Lung (tissue), 12 donors: ENCODE measurements around the gene DEFB108B. TPM values are rescaled to one million over a fixed set of nuclear protein-coding genes. Genes with fewer than 3 reads are reported as not detected.
"Not testable (repeated sequence)": the region's sequence is repeated elsewhere in the genome, so short reads cannot be mapped to it uniquely, and the experiment has no call there.

Source experiments
- ATAC-seq: fragments of 200-7000 bp; cut with Tn5 transposase; one replicate; pipeline ENCODE4 v1.9.1; 2020; ENCODE audit warnings: moderate number of reproducible peaks; ENCODE audit not compliant: insufficient read depth, low FRiP score
- DNase-seq, 3 donors: peaks; one replicate each; pipeline ENCODE4 v3.0.0-alpha.2; 2013 to 2017
- H3K27ac ChIP-seq, 2 donors: one replicate each; pipeline ENCODE4 v1.5.1; 2013; ENCODE audit warnings: mild to moderate bottlenecking in 2 of 2, moderate library complexity in 2 of 2, control low read depth in 1 of 2, inconsistent platforms in 1 of 2, low read depth in 1 of 2, low read length in 1 of 2
- H3K27me3 ChIP-seq, 3 donors: one replicate each; pipeline ENCODE4 v1.5.1; 2013; ENCODE audit warnings: low read length in 2 of 3; ENCODE audit not compliant: control insufficient read depth in 3 of 3, insufficient read depth in 3 of 3
- H3K36me3 ChIP-seq, 4 donors: one replicate each; pipeline ENCODE4 v1.5.1; 2013; ENCODE audit warnings: low read length in 4 of 4, mild to moderate bottlenecking in 1 of 4, moderate library complexity in 1 of 4; ENCODE audit not compliant: control insufficient read depth in 4 of 4, insufficient read depth in 4 of 4
- H3K4me1 ChIP-seq, 5 donors: one replicate each; pipeline ENCODE4 v1.5.1; 2013; ENCODE audit warnings: low read length in 5 of 5, mild to moderate bottlenecking in 2 of 5, moderate library complexity in 1 of 5; ENCODE audit not compliant: control insufficient read depth in 5 of 5, insufficient read depth in 5 of 5
- H3K4me3 ChIP-seq: one replicate; pipeline ENCODE4 v1.5.1; 2013; ENCODE audit warnings: mild to moderate bottlenecking, control low read depth, moderate library complexity
- H3K9ac ChIP-seq, 2 donors: one replicate each; pipeline ENCODE4 v1.5.1; 2013; ENCODE audit warnings: low read length in 2 of 2, control low read depth in 1 of 2; ENCODE audit not compliant: insufficient read depth in 1 of 2
- H3K9me3 ChIP-seq, 4 donors: one replicate each; pipeline ENCODE4 v1.5.1; 2013; ENCODE audit warnings: low read length in 3 of 4, mild to moderate bottlenecking in 1 of 4, moderate library complexity in 1 of 4; ENCODE audit not compliant: control insufficient read depth in 4 of 4, insufficient read depth in 3 of 4
- WGBS, 2 donors: extraction: QIAGEN DNeasy Blood & Tissue Kit; methylation state at CpG; one replicate each; pipeline ENCODE4 v1.1.7; 2013; 5-methylcytosine and 5-hydroxymethylcytosine counted together
- polyA plus RNA-seq, 2 donors: library from polyadenylated mRNA; stranded (reverse); fragments of 200-250 nt; gene quantifications; one replicate each; pipeline ENCODE4 v1.2.1, GENCODE V29; 2013
- total RNA-seq, 2 donors: library from RNA; depleted of rRNA in 1 of 2; stranded (reverse); fragments of >200 nt in 1 of 2; gene quantifications; one replicate each; pipeline ENCODE4 v1.2.1, GENCODE V29; 2014 to 2021
- TF ChIP-seq, protein P1 (sequence below): IDR thresholded peaks from 2 replicates; pipeline ENCODE4 v1.5.1; 2012; ENCODE audit warnings: mild to moderate bottlenecking; ENCODE audit errors: control extremely low read depth, extremely low read depth
- donor health status: control.
- donor health status: control.
- donor health status: Bipolar disorder and iron deficiency.
- donor health status: healthy.
- donor health status: DM: yes; HTN: yes; CAD: no.

DEFB108B gene
- total and polyA plus RNA-seq, 4 donors = not detected

- 5% methylated on average over 41 to 46 of the region's 46 CpGs for WGBS, 2 donors
- not testable (repeated sequence) for H3K9ac ChIP-seq, ATAC-seq, H3K36me3 ChIP-seq, H3K27me3 ChIP-seq, H3K4me1 ChIP-seq, H3K9me3 ChIP-seq
- peak overlapping the region; percentile 42 for H3K4me3 ChIP-seq
- H3K27ac ChIP-seq = peak overlapping the region; percentile 66 to 77
- TF ChIP-seq, protein P1, sequence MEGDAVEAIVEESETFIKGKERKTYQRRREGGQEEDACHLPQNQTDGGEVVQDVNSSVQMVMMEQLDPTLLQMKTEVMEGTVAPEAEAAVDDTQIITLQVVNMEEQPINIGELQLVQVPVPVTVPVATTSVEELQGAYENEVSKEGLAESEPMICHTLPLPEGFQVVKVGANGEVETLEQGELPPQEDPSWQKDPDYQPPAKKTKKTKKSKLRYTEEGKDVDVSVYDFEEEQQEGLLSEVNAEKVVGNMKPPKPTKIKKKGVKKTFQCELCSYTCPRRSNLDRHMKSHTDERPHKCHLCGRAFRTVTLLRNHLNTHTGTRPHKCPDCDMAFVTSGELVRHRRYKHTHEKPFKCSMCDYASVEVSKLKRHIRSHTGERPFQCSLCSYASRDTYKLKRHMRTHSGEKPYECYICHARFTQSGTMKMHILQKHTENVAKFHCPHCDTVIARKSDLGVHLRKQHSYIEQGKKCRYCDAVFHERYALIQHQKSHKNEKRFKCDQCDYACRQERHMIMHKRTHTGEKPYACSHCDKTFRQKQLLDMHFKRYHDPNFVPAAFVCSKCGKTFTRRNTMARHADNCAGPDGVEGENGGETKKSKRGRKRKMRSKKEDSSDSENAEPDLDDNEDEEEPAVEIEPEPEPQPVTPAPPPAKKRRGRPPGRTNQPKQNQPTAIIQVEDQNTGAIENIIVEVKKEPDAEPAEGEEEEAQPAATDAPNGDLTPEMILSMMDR = peak; percentile 67
- DNase-seq = peak; percentile 77 to 82 (median 81)
Observed at GRCh38 chr11:71813481-71814355, 19.3 kb upstream of the DEFB108B start.

DNA sequence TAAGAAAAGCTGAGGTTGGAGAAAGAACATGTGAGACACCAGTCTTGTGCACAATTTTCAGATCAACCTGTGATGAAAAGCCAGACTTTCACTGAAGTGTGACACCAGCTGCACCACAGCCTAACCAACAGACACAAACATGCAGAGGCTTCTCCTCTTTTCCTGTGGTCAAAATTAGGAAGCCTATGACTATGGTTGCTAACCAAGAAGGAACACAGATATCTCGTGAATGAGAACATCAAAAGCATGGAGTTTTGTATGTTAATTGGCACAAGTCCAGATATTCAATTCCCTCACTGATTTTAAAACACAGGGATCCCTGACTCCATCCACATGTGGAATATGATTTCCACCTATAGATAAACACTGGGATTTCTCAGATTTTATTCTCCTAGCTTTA, 11.5 kb upstream of the DEFB108B start:
- WGBS, 2 donors = 3 to 28% methylated on average over 1 of the region's 1 CpG
- not testable (repeated sequence) for ATAC-seq, H3K9ac ChIP-seq, H3K4me3 ChIP-seq, H3K27ac ChIP-seq, H3K36me3 ChIP-seq, DNase-seq, H3K27me3 ChIP-seq, H3K4me1 ChIP-seq, H3K9me3 ChIP-seq

DNA sequence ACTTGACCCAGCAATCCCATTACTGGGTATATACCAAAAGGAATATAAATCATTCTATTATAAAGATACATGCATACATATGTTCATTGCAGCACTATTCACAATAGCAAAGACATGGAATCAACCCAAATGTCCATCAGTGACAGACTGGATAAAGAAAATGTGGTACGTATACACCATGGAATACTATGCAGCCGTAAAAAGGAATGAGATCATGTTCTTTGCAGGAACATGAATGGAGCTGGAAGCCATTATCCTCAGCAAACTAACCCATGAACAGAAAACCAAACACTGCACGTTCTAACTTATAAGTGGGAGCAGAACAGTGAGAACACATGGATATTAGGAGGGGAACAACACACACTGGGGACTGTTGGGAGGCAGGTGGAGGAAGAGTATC, 3.8 kb upstream of the DEFB108B start:
- not testable (repeated sequence) for ATAC-seq, H3K27me3 ChIP-seq, H3K9ac ChIP-seq, DNase-seq, H3K4me3 ChIP-seq, H3K36me3 ChIP-seq, H3K9me3 ChIP-seq, H3K27ac ChIP-seq, H3K4me1 ChIP-seq
- 88 to 95% methylated on average over 3 of the region's 3 CpGs for WGBS, 2 donors

- ATAC-seq, DNase-seq, H3K27ac ChIP-seq, H3K9ac ChIP-seq, H3K9me3 ChIP-seq, H3K27me3 ChIP-seq, H3K4me3 ChIP-seq, H3K4me1 ChIP-seq, H3K36me3 ChIP-seq: not testable (repeated sequence)
- 88 to 91% methylated on average over 3 of the region's 3 CpGs for WGBS, 2 donors
Observed at GRCh38 chr11:71829686-71830085, 3.3 kb upstream of the DEFB108B start.

GRCh38 chr11:71842720-71843119, 9.7 kb downstream of the DEFB108B start:
- not testable (repeated sequence) for H3K9me3 ChIP-seq, H3K4me1 ChIP-seq, H3K27ac ChIP-seq, H3K36me3 ChIP-seq, H3K9ac ChIP-seq, DNase-seq, H3K4me3 ChIP-seq, H3K27me3 ChIP-seq, ATAC-seq
- WGBS, 2 donors = 82 to 91% methylated on average over 6 of the region's 6 CpGs

DNA sequence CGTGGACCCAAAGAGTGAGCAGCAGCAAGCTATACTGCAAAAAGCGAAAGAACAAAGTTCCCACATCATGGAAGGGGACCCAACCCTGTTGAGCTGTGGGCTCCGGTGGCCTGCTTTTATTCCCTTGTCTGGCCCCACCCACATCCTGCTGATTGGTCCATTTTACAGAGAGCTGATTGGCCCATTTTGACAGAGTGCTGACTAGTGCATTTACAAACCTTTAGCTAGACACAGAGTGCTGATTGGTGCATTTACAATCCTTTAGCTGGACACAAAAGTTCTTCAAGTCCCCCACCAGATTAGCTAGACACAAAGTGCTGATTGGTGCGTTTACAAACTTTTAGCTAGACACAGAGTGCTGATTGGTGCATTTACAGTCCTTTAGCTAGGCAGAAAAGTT, 10.4 kb downstream of the DEFB108B start:
- H3K27me3 ChIP-seq, H3K9ac ChIP-seq, H3K9me3 ChIP-seq, H3K27ac ChIP-seq, H3K4me3 ChIP-seq, DNase-seq, H3K36me3 ChIP-seq, H3K4me1 ChIP-seq, ATAC-seq: not testable (repeated sequence)
- WGBS, 2 donors = 94 to 95% methylated on average over 4 of the region's 4 CpGs
